ENCODE results near the gene MMP13.
A peak's percentile ranks its signal among the peaks of the same experiment; 100 is the strongest.

MMP13 gene

GRCh38 chr11:102928247-102928646 lies 27.3 kb downstream of the MMP13 start:
- FAIRE-seq = no peak
- DNase-seq (ENCODE audit: insufficient read length, low spot score) = no peak
- TF ChIP-seq POLR2A (IDR thresholded peaks at IDR 0.05; ENCODE audit: low read depth, low read length) (no peak), POLR2AphosphoS5 (IDR thresholded peaks at IDR 0.05; ENCODE audit: low read depth, low read length) (no peak), POU2F2 (IDR thresholded peaks at IDR 0.05; ENCODE audit: low read depth, low read length) (no peak), TAF1 (IDR thresholded peaks at IDR 0.05; ENCODE audit: low read depth, low read length) (no peak), SPI1 (IDR thresholded peaks at IDR 0.05; ENCODE audit: low read depth, low read length) (no peak), PAX5 (IDR thresholded peaks at IDR 0.05; ENCODE audit: insufficient read depth, low read length, severe bottlenecking) (no peak)

- DNase-seq (ENCODE audit: insufficient read length, low spot score) (no peak), FAIRE-seq (no peak)
- TF ChIP-seq POLR2AphosphoS5 (IDR thresholded peaks at IDR 0.05; ENCODE audit: low read depth, low read length) (no peak), SPI1 (IDR thresholded peaks at IDR 0.05; ENCODE audit: low read depth, low read length) (no peak), POU2F2 (IDR thresholded peaks at IDR 0.05; ENCODE audit: low read depth, low read length) (no peak), TAF1 (IDR thresholded peaks at IDR 0.05; ENCODE audit: low read depth, low read length) (no peak), POLR2A (IDR thresholded peaks at IDR 0.05; ENCODE audit: low read depth, low read length) (no peak), PAX5 (IDR thresholded peaks at IDR 0.05; ENCODE audit: insufficient read depth, low read length, severe bottlenecking) (no peak)
Observed at GRCh38 chr11:102927624-102927990, 27.9 kb downstream of the MMP13 start.

DNA sequence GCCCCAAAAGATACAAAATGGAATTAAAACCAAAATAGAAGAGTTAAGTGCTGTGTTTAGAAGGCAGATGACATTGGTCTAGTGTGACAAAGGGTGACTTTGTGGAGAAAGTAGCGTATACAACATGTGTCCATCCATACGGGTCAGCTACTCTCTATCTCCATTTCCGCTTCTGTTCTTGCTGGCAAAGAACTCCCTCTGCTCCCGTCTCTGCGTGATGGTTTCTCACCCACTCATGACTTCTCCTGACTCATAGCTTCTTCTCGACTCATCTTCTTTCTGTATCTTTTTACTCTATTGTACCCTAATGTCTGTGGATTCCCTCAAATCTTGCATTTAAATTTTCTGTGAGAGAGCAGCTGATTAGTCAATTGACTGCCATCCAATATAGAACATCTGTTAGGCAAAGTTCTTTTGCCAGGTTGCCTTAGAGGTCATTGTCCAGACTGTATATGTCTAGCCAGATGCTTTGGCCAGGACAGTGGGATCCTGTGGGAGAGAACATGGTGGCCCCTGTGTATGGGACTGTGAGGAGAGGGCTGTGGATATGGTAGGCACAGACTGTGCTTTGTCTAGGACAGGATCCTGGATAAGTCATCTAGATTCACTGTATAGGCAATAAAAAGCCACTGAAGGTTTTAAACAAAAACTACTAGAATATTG lies 28.4 kb downstream of the MMP13 start:
- TF ChIP-seq SPI1 (IDR thresholded peaks at IDR 0.05; ENCODE audit: low read depth, low read length) = no peak
- TF ChIP-seq PAX5 (IDR thresholded peaks at IDR 0.05; ENCODE audit: insufficient read depth, low read length, severe bottlenecking) = no peak
- no peak for TF ChIP-seq POLR2AphosphoS5 (IDR thresholded peaks at IDR 0.05; ENCODE audit: low read depth, low read length)
- TF ChIP-seq POU2F2 (IDR thresholded peaks at IDR 0.05; ENCODE audit: low read depth, low read length) = no peak
- TF ChIP-seq POLR2A (IDR thresholded peaks at IDR 0.05; ENCODE audit: low read depth, low read length) = no peak
- TF ChIP-seq TAF1 (IDR thresholded peaks at IDR 0.05; ENCODE audit: low read depth, low read length) = no peak
- no peak for DNase-seq (ENCODE audit: insufficient read length, low spot score)
- no peak for FAIRE-seq

DNA sequence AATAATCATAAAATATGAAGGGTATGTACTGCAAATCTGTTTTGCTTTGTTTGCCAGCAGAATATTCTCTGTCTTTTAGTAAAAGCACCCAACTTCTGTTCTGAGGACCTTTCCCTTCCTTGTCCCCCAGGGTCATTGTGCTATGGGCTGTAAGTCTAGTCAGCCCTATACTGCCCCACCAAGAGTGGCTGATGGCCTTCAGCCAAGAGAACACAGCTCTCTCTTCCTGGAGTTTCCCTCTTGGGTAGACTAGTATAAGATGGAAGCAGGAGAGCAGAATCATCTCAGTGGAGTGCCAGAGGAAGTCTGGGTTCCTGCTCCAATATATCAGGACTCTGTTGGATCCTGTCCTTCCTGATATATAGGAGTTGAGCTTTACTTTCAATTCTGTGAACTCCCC lies 29.0 kb downstream of the MMP13 start:
- no peak for TF ChIP-seq SPI1 (IDR thresholded peaks at IDR 0.05; ENCODE audit: low read depth, low read length)
- no peak for TF ChIP-seq TAF1 (IDR thresholded peaks at IDR 0.05; ENCODE audit: low read depth, low read length)
- TF ChIP-seq PAX5 (IDR thresholded peaks at IDR 0.05; ENCODE audit: insufficient read depth, low read length, severe bottlenecking) = no peak
- no peak for TF ChIP-seq POLR2A (IDR thresholded peaks at IDR 0.05; ENCODE audit: low read depth, low read length)
- no peak for TF ChIP-seq POLR2AphosphoS5 (IDR thresholded peaks at IDR 0.05; ENCODE audit: low read depth, low read length)
- no peak for TF ChIP-seq POU2F2 (IDR thresholded peaks at IDR 0.05; ENCODE audit: low read depth, low read length)
- FAIRE-seq (no peak), DNase-seq (ENCODE audit: insufficient read length, low spot score) (no peak)

GRCh38 chr11:102925988-102926387 lies 29.5 kb downstream of the MMP13 start:
- no peak for TF ChIP-seq POLR2A (IDR thresholded peaks at IDR 0.05; ENCODE audit: low read depth, low read length)
- no peak for TF ChIP-seq TAF1 (IDR thresholded peaks at IDR 0.05; ENCODE audit: low read depth, low read length)
- TF ChIP-seq SPI1 (IDR thresholded peaks at IDR 0.05; ENCODE audit: low read depth, low read length) = no peak
- TF ChIP-seq PAX5 (IDR thresholded peaks at IDR 0.05; ENCODE audit: insufficient read depth, low read length, severe bottlenecking) = no peak
- no peak for TF ChIP-seq POU2F2 (IDR thresholded peaks at IDR 0.05; ENCODE audit: low read depth, low read length)
- TF ChIP-seq POLR2AphosphoS5 (IDR thresholded peaks at IDR 0.05; ENCODE audit: low read depth, low read length) = no peak
- DNase-seq (ENCODE audit: insufficient read length, low spot score) (no peak), FAIRE-seq (no peak)

DNA sequence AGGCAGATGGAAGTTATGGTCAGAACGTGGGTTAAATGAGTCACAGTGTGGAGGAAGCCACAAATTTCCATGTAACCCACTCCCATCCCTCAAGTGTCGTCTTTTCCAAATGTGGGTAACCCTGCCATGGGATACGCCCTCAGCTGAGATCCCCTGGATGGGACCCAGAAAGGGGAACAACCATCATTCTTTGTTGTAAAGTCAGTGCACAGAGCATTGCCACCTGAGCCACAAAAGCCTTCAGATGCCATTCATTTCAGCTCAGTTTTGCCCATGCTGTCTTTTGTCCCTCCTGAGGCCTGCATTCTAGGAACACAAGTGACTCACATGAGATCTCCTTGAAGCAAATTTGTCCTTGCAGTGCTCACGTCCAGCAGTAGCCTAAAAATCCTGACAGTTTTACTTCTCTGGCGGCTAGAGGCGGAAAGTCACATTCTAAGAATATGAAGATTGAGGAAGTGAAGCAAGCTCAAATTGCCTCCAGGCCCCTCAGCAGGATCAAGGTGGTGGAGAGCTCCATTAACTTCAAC lies 30.6 kb downstream of the MMP13 start:
- no peak for TF ChIP-seq POLR2A (IDR thresholded peaks at IDR 0.05; ENCODE audit: low read depth, low read length)
- peak; percentile 80 for TF ChIP-seq SPI1 (IDR thresholded peaks at IDR 0.05; ENCODE audit: low read depth, low read length)
- FAIRE-seq = peak; percentile 40
- DNase-seq (ENCODE audit: insufficient read length, low spot score) = no peak

DNA sequence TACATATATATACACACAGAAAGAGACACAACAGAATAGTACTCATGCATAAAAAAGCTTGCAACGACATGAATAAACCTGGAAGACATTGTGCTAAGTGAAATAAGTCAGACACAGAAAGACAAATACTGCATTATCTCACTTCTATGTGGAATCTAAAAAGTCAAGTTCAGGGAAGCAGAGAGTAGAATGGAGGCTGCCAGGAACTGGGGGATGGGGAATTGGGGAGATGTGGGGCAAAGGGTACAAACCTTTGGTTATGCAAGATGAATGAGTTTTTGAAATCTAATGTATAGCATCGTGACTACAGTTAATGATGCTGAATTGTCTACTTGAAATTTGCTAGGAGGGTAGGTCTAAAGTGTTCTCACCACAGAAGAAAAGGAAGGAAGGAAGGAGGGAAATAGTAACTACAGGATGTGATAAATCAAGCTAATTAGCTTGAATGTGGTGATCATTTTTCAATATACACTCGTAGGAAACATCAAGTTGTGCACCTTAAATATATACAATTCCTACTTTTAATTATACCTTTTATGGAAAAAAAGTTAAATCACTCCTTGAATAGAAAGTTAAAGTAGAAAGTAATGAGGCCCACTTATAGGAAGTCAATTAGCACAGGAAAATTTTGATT lies 33.8 kb downstream of the MMP13 start:
- TF ChIP-seq POU2F2 (IDR thresholded peaks at IDR 0.05; ENCODE audit: low read depth, low read length) (no peak), POLR2A (IDR thresholded peaks at IDR 0.05; ENCODE audit: low read depth, low read length) (no peak), TAF1 (IDR thresholded peaks at IDR 0.05; ENCODE audit: low read depth, low read length) (no peak), POLR2AphosphoS5 (IDR thresholded peaks at IDR 0.05; ENCODE audit: low read depth, low read length) (no peak), SPI1 (IDR thresholded peaks at IDR 0.05; ENCODE audit: low read depth, low read length) (no peak), PAX5 (IDR thresholded peaks at IDR 0.05; ENCODE audit: insufficient read depth, low read length, severe bottlenecking) (no peak)
- DNase-seq (ENCODE audit: insufficient read length, low spot score) (no peak), FAIRE-seq (peak; percentile 5)

DNA sequence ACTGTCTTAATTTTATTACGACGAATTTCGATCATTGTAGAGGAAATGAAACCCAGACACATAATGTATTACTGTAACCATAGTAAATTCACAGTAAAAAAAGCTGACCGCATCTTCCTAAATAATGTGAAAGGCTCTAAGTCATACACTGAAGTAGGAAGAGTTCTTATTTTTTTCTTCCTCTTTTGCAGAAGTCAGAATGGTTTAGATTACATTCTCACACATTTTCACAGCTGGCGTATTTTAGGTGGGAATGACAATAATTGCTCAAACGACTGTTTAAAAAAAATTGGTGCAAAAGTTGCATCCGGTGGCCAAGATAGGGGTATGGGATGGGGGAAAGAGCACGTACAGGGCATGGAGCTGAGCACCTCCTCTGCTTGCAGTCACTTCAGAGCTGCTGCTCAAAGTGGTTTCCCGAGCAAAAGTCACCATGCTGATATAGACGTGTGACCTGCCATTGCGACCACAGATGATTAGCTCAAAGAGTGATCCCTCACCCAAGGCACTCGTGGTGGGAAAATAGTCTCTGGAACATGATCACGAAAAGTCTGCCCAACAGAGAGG lies 35.3 kb downstream of the MMP13 start:
- no peak for DNase-seq (ENCODE audit: insufficient read length, low spot score)
- peak; percentile 47 for FAIRE-seq
- TF ChIP-seq SPI1 (IDR thresholded peaks at IDR 0.05; ENCODE audit: low read depth, low read length) (peak; percentile 53), POLR2A (IDR thresholded peaks at IDR 0.05; ENCODE audit: low read depth, low read length) (no peak)

DNA sequence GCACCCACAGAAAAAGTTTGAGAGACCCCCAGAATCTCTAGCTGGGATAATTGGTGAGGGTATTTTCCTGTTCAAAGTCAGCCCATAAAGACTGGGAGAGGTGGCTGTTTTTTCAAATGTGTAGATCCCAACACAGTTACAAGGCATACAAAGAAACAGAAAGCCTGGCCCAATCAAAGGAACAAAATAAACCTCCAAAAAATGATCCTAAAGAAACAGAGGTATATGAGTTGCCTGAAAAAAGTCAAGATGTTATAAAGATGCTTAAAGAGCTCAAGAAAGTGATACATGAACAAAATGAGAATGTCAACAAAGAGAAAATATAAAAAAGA lies 40.5 kb downstream of the MMP13 start:
- DNase-seq (ENCODE audit: insufficient read length, low spot score) (no peak), FAIRE-seq (no peak)
- TF ChIP-seq POLR2AphosphoS5 (IDR thresholded peaks at IDR 0.05; ENCODE audit: low read depth, low read length) = no peak
- TF ChIP-seq TAF1 (IDR thresholded peaks at IDR 0.05; ENCODE audit: low read depth, low read length) = no peak
- no peak for TF ChIP-seq PAX5 (IDR thresholded peaks at IDR 0.05; ENCODE audit: insufficient read depth, low read length, severe bottlenecking)
- TF ChIP-seq SPI1 (IDR thresholded peaks at IDR 0.05; ENCODE audit: low read depth, low read length) = no peak
- no peak for TF ChIP-seq POLR2A (IDR thresholded peaks at IDR 0.05; ENCODE audit: low read depth, low read length)
- no peak for TF ChIP-seq POU2F2 (IDR thresholded peaks at IDR 0.05; ENCODE audit: low read depth, low read length)
